Measurements from ENCODE around the gene ERC2.

ERC2 gene

DNA sequence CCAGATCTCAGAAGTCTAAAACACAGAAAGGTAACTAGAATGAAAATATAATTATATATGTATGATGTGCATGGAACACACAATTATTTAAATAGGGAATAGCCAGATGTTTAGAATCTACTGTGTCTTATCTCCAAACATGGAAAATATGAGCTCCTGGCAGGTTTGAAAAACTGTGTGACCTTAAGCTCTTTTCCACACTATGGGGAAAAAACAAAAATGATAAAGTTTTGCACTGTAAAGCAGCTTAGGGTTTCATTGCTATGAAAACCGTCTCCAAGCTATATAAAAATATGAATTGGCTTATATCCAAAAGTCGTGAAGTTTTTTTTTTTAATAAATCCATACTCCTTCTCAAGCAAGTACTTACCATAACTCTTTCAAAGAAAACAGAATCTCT is 159.8 kb downstream of the ERC2 start:
- H3K27me3 ChIP-seq (ENCODE audit: control insufficient read depth, insufficient read depth, low read length): peaks cover 2% of the 10 kb centered on the region
- H3K4me2 ChIP-seq (ENCODE audit: low read length): no peak overlapping the region
- no peak overlapping the region for H3K4me3 ChIP-seq (ENCODE audit: low read length)
- H3K4me1 ChIP-seq (ENCODE audit: control insufficient read depth, insufficient read depth, low read length): no peaks in the 10 kb centered on the region
- H3K9me3 ChIP-seq (replicated peaks; ENCODE audit: low read length): no peaks in the 10 kb centered on the region
- no peak overlapping the region for H3K9ac ChIP-seq (ENCODE audit: low read depth, low read length)
- H3K36me3 ChIP-seq (ENCODE audit: insufficient read depth, low read length): no peaks in the 10 kb centered on the region

- Histone ChIP-seq H3K4me2 (ENCODE audit: low read length) (no peak overlapping the region), H3K4me3 (ENCODE audit: low read length) (no peak overlapping the region), H3K27me3 (ENCODE audit: control insufficient read depth, insufficient read depth, low read length) (peaks cover 2% of the 10 kb centered on the region), H3K9ac (ENCODE audit: low read depth, low read length) (no peak overlapping the region), H3K36me3 (ENCODE audit: insufficient read depth, low read length) (no peaks in the 10 kb centered on the region), H3K9me3 (replicated peaks; ENCODE audit: low read length) (no peaks in the 10 kb centered on the region), H3K4me1 (ENCODE audit: control insufficient read depth, insufficient read depth, low read length) (no peaks in the 10 kb centered on the region)
These were observed 164.2 kb downstream of the ERC2 start for GRCh38 chr3:56304069-56304468.

DNA sequence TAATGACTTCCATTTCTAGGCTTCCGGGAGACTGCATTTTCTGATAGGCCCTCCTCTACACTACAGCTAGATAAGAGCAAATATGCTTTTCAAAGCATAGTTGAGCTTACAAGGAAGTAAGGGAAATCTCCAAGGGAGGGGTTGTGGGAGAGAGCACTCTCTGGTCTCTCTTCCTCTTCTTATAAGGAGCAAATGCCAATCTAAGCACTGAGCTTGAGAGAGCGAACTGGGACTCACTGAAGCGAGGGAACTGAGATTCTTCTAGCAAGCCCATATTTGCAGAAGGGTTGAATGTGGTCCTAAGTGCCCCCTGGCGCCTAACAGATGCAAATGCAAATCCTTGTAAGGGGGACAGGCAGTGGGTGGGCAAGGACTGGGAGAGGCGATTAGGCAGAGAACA is 164.8 kb downstream of the ERC2 start:
- no peak overlapping the region for H3K4me2 ChIP-seq (ENCODE audit: low read length)
- H3K9ac ChIP-seq (ENCODE audit: low read depth, low read length): no peak overlapping the region
- no peaks in the 10 kb centered on the region for H3K9me3 ChIP-seq (replicated peaks; ENCODE audit: low read length)
- no peaks in the 10 kb centered on the region for H3K4me1 ChIP-seq (ENCODE audit: control insufficient read depth, insufficient read depth, low read length)
- no peak overlapping the region for H3K4me3 ChIP-seq (ENCODE audit: low read length)
- H3K36me3 ChIP-seq (ENCODE audit: insufficient read depth, low read length): no peaks in the 10 kb centered on the region
- H3K27me3 ChIP-seq (ENCODE audit: control insufficient read depth, insufficient read depth, low read length): peaks cover 2% of the 10 kb centered on the region

- Histone ChIP-seq H3K36me3 (ENCODE audit: insufficient read depth, low read length) (no peaks in the 10 kb centered on the region), H3K9ac (ENCODE audit: low read depth, low read length) (no peak overlapping the region), H3K4me2 (ENCODE audit: low read length) (no peak overlapping the region), H3K9me3 (replicated peaks; ENCODE audit: low read length) (no peaks in the 10 kb centered on the region), H3K4me1 (ENCODE audit: control insufficient read depth, insufficient read depth, low read length) (no peaks in the 10 kb centered on the region), H3K27me3 (ENCODE audit: control insufficient read depth, insufficient read depth, low read length) (no peaks in the 10 kb centered on the region), H3K4me3 (ENCODE audit: low read length) (no peak overlapping the region)
These were observed 165.8 kb downstream of the ERC2 start for GRCh38 chr3:56302417-56302816.

GRCh38 chr3:56297281-56297840 is 170.9 kb downstream of the ERC2 start:
- no peak overlapping the region for H3K4me3 ChIP-seq (ENCODE audit: low read length)
- no peak overlapping the region for H3K9ac ChIP-seq (ENCODE audit: low read depth, low read length)
- H3K27me3 ChIP-seq (ENCODE audit: control insufficient read depth, insufficient read depth, low read length): no peaks in the 10 kb centered on the region
- H3K9me3 ChIP-seq (replicated peaks; ENCODE audit: low read length): no peaks in the 10 kb centered on the region
- no peaks in the 10 kb centered on the region for H3K36me3 ChIP-seq (ENCODE audit: insufficient read depth, low read length)
- H3K4me2 ChIP-seq (ENCODE audit: low read length): no peak overlapping the region
- no peaks in the 10 kb centered on the region for H3K4me1 ChIP-seq (ENCODE audit: control insufficient read depth, insufficient read depth, low read length)

DNA sequence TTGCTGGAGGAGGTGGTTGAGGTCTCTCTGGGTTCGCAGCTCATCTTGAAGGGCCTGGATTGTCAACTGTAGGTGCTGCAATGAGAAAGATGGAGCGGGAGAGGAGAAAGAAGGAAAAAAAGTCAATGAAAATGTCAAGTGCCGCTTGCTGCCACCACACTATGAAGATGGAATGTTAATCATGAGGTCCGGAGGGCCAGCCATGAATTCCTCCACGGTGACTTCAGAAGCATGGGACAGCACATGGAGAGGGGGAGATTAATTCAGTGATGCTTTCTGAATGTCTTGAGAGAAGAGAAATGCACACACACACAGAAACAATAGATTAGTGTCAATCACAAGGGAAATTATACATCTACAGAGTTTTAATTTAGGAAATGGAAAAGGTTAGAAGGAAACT is 171.9 kb downstream of the ERC2 start:
- Histone ChIP-seq H3K27me3 (ENCODE audit: control insufficient read depth, insufficient read depth, low read length) (no peaks in the 10 kb centered on the region), H3K4me2 (ENCODE audit: low read length) (no peak overlapping the region), H3K4me3 (ENCODE audit: low read length) (no peak overlapping the region), H3K4me1 (ENCODE audit: control insufficient read depth, insufficient read depth, low read length) (no peaks in the 10 kb centered on the region), H3K9me3 (replicated peaks; ENCODE audit: low read length) (no peaks in the 10 kb centered on the region), H3K9ac (ENCODE audit: low read depth, low read length) (no peak overlapping the region), H3K36me3 (ENCODE audit: insufficient read depth, low read length) (no peaks in the 10 kb centered on the region)

- Histone ChIP-seq H3K9me3 (replicated peaks; ENCODE audit: low read length) (no peaks in the 10 kb centered on the region), H3K27me3 (ENCODE audit: control insufficient read depth, insufficient read depth, low read length) (no peaks in the 10 kb centered on the region), H3K9ac (ENCODE audit: low read depth, low read length) (no peak overlapping the region), H3K4me1 (ENCODE audit: control insufficient read depth, insufficient read depth, low read length) (no peaks in the 10 kb centered on the region), H3K36me3 (ENCODE audit: insufficient read depth, low read length) (no peaks in the 10 kb centered on the region), H3K4me3 (ENCODE audit: low read length) (no peak overlapping the region), H3K4me2 (ENCODE audit: low read length) (no peak overlapping the region)
These were observed 173.1 kb downstream of the ERC2 start for GRCh38 chr3:56295161-56295560.

GRCh38 chr3:56294286-56294685 is 174.0 kb downstream of the ERC2 start:
- Histone ChIP-seq H3K9ac (ENCODE audit: low read depth, low read length) (no peak overlapping the region), H3K4me2 (ENCODE audit: low read length) (no peak overlapping the region), H3K9me3 (replicated peaks; ENCODE audit: low read length) (no peaks in the 10 kb centered on the region), H3K36me3 (ENCODE audit: insufficient read depth, low read length) (no peaks in the 10 kb centered on the region), H3K4me1 (ENCODE audit: control insufficient read depth, insufficient read depth, low read length) (no peaks in the 10 kb centered on the region), H3K4me3 (ENCODE audit: low read length) (no peak overlapping the region), H3K27me3 (ENCODE audit: control insufficient read depth, insufficient read depth, low read length) (no peaks in the 10 kb centered on the region)

DNA sequence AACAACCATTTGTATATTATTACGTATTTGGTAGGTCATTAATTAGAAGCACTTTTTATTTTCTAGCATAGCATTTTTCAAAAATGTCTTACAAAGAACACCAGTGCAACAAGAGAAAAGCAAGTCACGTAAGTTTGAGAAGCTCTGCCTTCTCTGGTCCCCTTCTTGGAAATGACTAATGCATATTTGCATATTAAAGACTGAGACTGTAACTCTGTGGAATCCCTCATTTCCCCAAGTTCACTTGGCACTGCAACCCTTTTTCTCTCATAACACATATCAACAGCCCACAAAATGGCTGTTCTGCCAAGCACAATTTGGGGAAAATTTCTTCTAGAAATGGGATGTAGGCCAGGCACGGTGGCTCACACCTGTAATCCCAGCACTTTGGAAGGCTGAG is 176.3 kb downstream of the ERC2 start:
- H3K4me3 ChIP-seq (ENCODE audit: low read length): no peak overlapping the region

GRCh38 chr3:56291244-56291680 is 177.0 kb downstream of the ERC2 start:
- H3K36me3 ChIP-seq (ENCODE audit: insufficient read depth, low read length): no peaks in the 10 kb centered on the region
- no peak overlapping the region for H3K9ac ChIP-seq (ENCODE audit: low read depth, low read length)
- H3K27me3 ChIP-seq (ENCODE audit: control insufficient read depth, insufficient read depth, low read length): peaks cover 8% of the 10 kb centered on the region
- H3K4me1 ChIP-seq (ENCODE audit: control insufficient read depth, insufficient read depth, low read length): no peaks in the 10 kb centered on the region
- H3K4me2 ChIP-seq (ENCODE audit: low read length): no peak overlapping the region
- H3K4me3 ChIP-seq (ENCODE audit: low read length): no peak overlapping the region
- H3K9me3 ChIP-seq (replicated peaks; ENCODE audit: low read length): no peaks in the 10 kb centered on the region

More for the DNA sequence above, 176.3 kb downstream of the ERC2 start:
- Histone ChIP-seq H3K36me3 (ENCODE audit: insufficient read depth, low read length) (no peaks in the 10 kb centered on the region), H3K9ac (ENCODE audit: low read depth, low read length) (no peak overlapping the region), H3K4me2 (ENCODE audit: low read length) (no peak overlapping the region), H3K4me1 (ENCODE audit: control insufficient read depth, insufficient read depth, low read length) (no peaks in the 10 kb centered on the region), H3K9me3 (replicated peaks; ENCODE audit: low read length) (no peaks in the 10 kb centered on the region), H3K27me3 (ENCODE audit: control insufficient read depth, insufficient read depth, low read length) (peaks cover 8% of the 10 kb centered on the region)

- H3K36me3 ChIP-seq (ENCODE audit: insufficient read depth, low read length): no peaks in the 10 kb centered on the region
- H3K9ac ChIP-seq (ENCODE audit: low read depth, low read length): no peak overlapping the region
- H3K4me3 ChIP-seq (ENCODE audit: low read length): no peak overlapping the region
- H3K9me3 ChIP-seq (replicated peaks; ENCODE audit: low read length): no peaks in the 10 kb centered on the region
- no peaks in the 10 kb centered on the region for H3K4me1 ChIP-seq (ENCODE audit: control insufficient read depth, insufficient read depth, low read length)
- peaks cover 8% of the 10 kb centered on the region for H3K27me3 ChIP-seq (ENCODE audit: control insufficient read depth, insufficient read depth, low read length)
- H3K4me2 ChIP-seq (ENCODE audit: low read length): no peak overlapping the region
These were observed 177.9 kb downstream of the ERC2 start for GRCh38 chr3:56290374-56290773.

- H3K9ac ChIP-seq (ENCODE audit: low read depth, low read length): no peak overlapping the region
- H3K36me3 ChIP-seq (ENCODE audit: insufficient read depth, low read length): no peaks in the 10 kb centered on the region
- no peak overlapping the region for H3K4me2 ChIP-seq (ENCODE audit: low read length)
- no peak overlapping the region for H3K4me3 ChIP-seq (ENCODE audit: low read length)
- no peaks in the 10 kb centered on the region for H3K9me3 ChIP-seq (replicated peaks; ENCODE audit: low read length)
- H3K27me3 ChIP-seq (ENCODE audit: control insufficient read depth, insufficient read depth, low read length): peaks cover 16% of the 10 kb centered on the region
- no peaks in the 10 kb centered on the region for H3K4me1 ChIP-seq (ENCODE audit: control insufficient read depth, insufficient read depth, low read length)
These were observed 180.0 kb downstream of the ERC2 start for GRCh38 chr3:56288258-56288657.
